ENCODE measurements around the gene NTNG2.

DNA sequence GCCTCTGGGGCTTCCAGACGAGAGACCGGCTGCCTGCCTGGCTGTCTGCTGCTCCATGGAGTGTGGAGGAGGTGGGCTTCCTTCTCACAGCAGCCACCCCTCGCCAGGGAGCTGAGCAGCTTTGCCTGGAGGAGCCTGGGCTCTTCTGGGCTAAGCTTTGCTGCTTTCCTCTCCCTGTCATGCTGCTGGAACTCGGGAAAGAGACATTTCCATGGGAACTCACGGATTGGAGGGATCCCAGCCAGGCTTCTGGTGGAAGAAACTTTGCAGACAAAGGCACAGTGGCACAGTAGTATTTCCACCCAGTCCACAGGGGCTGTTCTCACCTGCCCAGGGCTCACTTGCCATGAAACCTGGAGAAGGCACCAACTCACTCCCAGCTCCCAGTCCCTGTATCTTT is 5.6 kb upstream of the NTNG2 start:
- TF ChIP-seq, protein P1, sequence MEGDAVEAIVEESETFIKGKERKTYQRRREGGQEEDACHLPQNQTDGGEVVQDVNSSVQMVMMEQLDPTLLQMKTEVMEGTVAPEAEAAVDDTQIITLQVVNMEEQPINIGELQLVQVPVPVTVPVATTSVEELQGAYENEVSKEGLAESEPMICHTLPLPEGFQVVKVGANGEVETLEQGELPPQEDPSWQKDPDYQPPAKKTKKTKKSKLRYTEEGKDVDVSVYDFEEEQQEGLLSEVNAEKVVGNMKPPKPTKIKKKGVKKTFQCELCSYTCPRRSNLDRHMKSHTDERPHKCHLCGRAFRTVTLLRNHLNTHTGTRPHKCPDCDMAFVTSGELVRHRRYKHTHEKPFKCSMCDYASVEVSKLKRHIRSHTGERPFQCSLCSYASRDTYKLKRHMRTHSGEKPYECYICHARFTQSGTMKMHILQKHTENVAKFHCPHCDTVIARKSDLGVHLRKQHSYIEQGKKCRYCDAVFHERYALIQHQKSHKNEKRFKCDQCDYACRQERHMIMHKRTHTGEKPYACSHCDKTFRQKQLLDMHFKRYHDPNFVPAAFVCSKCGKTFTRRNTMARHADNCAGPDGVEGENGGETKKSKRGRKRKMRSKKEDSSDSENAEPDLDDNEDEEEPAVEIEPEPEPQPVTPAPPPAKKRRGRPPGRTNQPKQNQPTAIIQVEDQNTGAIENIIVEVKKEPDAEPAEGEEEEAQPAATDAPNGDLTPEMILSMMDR (IDR thresholded peaks at IDR 0.05) = no peak
- TF ChIP-seq EZH2 (IDR thresholded peaks at IDR 0.05; ENCODE audit: borderline replicate concordance, insufficient read depth, low read depth, low read length, poor library complexity, severe bottlenecking) = no peak
